GM06990 (cell line): ENCODE data around the gene LIPC.

Experiments used
- DNase-seq: peaks from one replicate; pipeline ENCODE4 v3.0.0-alpha.2; 2011; ENCODE audit not compliant: insufficient read length; ENCODE audit errors: extremely low read depth
- H3K27me3 ChIP-seq: replicated peaks from 2 replicates; pipeline ENCODE4 v1.6.0; 2011; ENCODE audit warnings: low read length; ENCODE audit not compliant: control insufficient read depth, insufficient read depth
- H3K36me3 ChIP-seq: 2 replicates; pipeline ENCODE4 v1.5.1; 2011; ENCODE audit warnings: low read length; ENCODE audit not compliant: control insufficient read depth, insufficient read depth
- H3K4me3 ChIP-seq: replicated peaks from 2 replicates; pipeline ENCODE4 v1.5.1; 2011; ENCODE audit warnings: low read depth, mild to moderate bottlenecking, control low read depth, low read length
- TF ChIP-seq, protein P1 (sequence below): IDR thresholded peaks from 2 replicates; pipeline ENCODE4 v1.5.1; 2011; ENCODE audit warnings: low read length, control low read depth, mild to moderate bottlenecking, inconsistent platforms; ENCODE audit not compliant: insufficient read depth, poor library complexity, severe bottlenecking

The LIPC gene

DNA sequence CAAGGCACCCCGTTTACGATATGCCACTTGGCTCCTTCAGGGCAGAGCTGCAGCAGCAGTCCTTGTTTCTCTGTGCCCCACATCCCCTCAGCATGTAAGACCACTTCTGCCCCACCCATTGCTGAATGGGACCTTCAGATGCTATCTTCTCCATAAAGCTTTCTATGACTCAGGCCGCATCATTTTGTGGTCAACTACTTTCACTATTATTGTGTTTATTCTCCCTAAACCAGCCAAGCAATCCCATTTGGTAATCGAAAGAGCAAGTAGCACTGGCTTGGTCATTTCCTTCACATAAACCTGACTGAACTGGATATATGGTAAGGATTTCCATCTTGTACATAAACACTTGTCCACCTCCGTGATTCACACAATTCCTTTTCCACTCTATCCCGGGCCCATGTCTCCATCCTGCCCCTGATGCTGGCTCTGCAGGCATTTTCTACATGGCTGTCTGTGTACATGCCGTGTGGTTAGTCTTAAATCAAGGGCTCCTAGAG, 25.7 kb downstream of the LIPC start:
- TF ChIP-seq, protein P1, sequence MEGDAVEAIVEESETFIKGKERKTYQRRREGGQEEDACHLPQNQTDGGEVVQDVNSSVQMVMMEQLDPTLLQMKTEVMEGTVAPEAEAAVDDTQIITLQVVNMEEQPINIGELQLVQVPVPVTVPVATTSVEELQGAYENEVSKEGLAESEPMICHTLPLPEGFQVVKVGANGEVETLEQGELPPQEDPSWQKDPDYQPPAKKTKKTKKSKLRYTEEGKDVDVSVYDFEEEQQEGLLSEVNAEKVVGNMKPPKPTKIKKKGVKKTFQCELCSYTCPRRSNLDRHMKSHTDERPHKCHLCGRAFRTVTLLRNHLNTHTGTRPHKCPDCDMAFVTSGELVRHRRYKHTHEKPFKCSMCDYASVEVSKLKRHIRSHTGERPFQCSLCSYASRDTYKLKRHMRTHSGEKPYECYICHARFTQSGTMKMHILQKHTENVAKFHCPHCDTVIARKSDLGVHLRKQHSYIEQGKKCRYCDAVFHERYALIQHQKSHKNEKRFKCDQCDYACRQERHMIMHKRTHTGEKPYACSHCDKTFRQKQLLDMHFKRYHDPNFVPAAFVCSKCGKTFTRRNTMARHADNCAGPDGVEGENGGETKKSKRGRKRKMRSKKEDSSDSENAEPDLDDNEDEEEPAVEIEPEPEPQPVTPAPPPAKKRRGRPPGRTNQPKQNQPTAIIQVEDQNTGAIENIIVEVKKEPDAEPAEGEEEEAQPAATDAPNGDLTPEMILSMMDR: no peak
- Histone ChIP-seq H3K27me3 (no peaks in the 10 kb centered on the region), H3K4me3 (no peak overlapping the region), H3K36me3 (no peaks in the 10 kb centered on the region)
- peak; percentile 69 for DNase-seq

DNA sequence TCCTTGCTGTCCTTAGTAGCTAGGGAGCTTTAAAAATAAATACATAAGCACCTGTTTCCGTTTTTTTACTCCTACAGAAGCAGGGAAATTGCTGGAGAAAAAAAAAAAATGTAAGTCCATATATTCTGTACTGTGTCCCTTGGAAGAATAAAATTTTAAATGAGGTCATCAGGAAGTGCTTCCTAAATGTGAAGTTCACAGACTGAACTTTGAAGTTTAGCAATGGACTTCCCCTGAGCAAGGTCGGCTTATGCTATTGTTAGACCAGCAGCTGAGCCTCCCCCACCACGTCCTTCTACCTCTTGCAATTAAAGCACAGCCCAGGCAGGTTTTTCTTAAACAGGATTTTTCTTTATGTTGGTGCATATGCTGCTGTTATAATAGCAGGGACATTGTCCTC, 26.3 kb downstream of the LIPC start:
- no peaks in the 10 kb centered on the region for H3K36me3 ChIP-seq
- DNase-seq: no peak
- H3K27me3 ChIP-seq: no peaks in the 10 kb centered on the region
- H3K4me3 ChIP-seq: no peak overlapping the region
- TF ChIP-seq, protein P1: no peak

DNA sequence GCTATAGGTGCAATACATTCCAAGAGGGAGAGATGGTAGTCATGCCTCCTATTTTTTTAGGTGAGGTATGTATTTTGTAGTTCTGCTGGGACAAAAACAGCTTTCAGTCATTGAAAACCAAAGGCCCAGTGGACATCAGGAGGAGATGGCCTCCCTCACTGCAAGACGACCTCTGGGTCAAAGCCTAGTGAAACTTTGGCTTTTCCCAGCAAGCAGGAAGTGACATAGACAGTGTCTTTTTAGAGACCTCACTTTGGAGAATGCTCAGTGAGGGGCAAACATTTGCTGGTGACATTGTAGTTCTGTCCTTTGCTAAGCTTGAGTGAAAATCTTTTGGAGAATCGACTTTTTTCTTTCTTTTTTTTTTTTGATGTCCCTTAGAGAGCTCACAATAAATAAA, 27.3 kb downstream of the LIPC start:
- Histone ChIP-seq H3K36me3 (no peaks in the 10 kb centered on the region), H3K4me3 (no peak overlapping the region), H3K27me3 (no peaks in the 10 kb centered on the region)
- no peak for DNase-seq
- TF ChIP-seq, protein P1: no peak

DNA sequence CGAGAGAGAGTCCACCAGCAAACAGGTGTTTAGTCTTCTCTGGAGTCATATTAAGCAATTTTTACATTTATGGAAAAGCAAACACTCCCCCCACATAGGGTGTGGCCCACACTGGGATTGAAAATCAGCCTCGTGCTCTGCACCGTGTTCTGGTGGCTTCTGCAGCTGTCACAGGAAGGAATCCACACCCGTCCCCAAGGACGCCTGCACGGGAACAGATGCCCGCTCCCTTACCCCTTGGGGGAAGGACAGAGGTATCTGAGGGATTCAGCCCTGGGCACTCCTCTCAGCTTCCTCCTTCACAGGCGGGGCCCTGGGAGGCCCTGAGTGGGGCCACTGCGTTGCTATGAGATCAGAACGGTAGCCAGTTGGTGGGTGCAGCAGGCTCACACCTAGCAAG, 27.8 kb downstream of the LIPC start:
- H3K4me3 ChIP-seq: no peak overlapping the region
- DNase-seq: no peak
- no peaks in the 10 kb centered on the region for H3K36me3 ChIP-seq
- TF ChIP-seq, protein P1: no peak
- H3K27me3 ChIP-seq: no peaks in the 10 kb centered on the region

DNA sequence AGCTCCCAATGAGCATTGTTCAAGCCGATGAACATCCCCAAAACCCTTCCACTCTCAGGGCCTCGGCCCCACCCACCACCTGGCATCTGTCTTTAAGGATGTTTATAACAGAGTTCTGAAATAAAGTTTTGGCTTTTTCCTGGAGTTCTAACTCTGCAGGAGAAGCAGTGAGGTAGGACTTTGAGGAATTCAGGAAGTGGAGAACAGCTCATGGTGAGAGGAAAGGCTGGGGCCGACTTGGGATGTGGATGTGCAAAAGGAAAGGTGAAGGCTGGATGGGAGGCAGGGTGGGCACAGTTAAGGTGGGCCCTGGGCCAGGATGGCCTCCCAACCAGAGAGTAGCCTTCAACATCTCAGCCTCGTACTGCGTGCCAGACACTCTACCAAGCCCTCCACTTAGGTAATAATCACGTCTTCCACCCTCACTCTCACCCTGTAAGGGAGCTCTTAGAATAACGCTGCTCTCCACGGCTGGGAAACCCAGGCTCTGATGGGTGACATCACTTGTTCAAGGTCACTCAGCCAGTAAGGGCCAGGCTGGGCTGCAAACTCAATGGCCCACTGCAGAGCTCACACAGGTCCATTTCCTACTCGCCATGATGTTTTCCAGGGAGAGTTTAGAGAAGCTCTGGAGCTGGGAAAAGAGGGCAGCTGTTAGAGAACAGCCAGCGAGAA, 28.5 kb downstream of the LIPC start:
- no peaks in the 10 kb centered on the region for H3K36me3 ChIP-seq
- no peak for DNase-seq
- H3K27me3 ChIP-seq: no peaks in the 10 kb centered on the region
- TF ChIP-seq, protein P1: no peak
- no peak overlapping the region for H3K4me3 ChIP-seq
